Measurements from ENCODE around the gene FHIT. TPM values are rescaled to one million over a fixed set of nuclear protein-coding genes. Genes with fewer than 3 reads are reported as not detected.

FHIT gene
- total and polyA plus RNA-seq, 8 donors: 1.8 to 10.6 (median 7.1) TPM

GRCh38 chr3:60917141-60917540 is 334.1 kb downstream of the FHIT start:
- peaks cover 0 to 8% (median 0%) of the 10 kb centered on the region in 4 donors for H3K9me3 ChIP-seq
- peak; percentile 29 to 31 for DNase-seq
- no peak overlapping the region for H3K27ac ChIP-seq
- no peaks in the 10 kb centered on the region for H3K36me3 ChIP-seq
- intact Hi-C loops (cut with DNase I; ENCODE audit: low total_unique reads): no loop called here
- H3K4me1 ChIP-seq: no peaks in the 10 kb centered on the region
- H3K4me3 ChIP-seq: no peak overlapping the region
- 33 to 100% (median 35%) methylated on average over 1 of the region's 1 CpG for WGBS, 5 donors
- H3K27me3 ChIP-seq: no peaks in the 10 kb centered on the region
- TF ChIP-seq POLR2A (IDR thresholded peaks at IDR 0.05) (no peak), CTCF (IDR thresholded peaks at IDR 0.05) (no peak), EP300 (IDR thresholded peaks at IDR 0.05) (no peak), POLR2AphosphoS5 (IDR thresholded peaks at IDR 0.05) (no peak)

GRCh38 chr3:60916546-60916945 is 334.7 kb downstream of the FHIT start:
- no peaks in the 10 kb centered on the region for H3K36me3 ChIP-seq
- intact Hi-C loops (cut with DNase I; ENCODE audit: low total_unique reads): no loop called here
- no peak overlapping the region for H3K27ac ChIP-seq
- no peak for TF ChIP-seq EP300 (IDR thresholded peaks at IDR 0.05)
- TF ChIP-seq POLR2A (IDR thresholded peaks at IDR 0.05): no peak
- no peak for TF ChIP-seq CTCF (IDR thresholded peaks at IDR 0.05)
- TF ChIP-seq POLR2AphosphoS5 (IDR thresholded peaks at IDR 0.05): no peak
- no peak overlapping the region for H3K4me3 ChIP-seq
- peak in 1 of 2 donors; percentile 4 for DNase-seq
- no peaks in the 10 kb centered on the region for H3K27me3 ChIP-seq
- 75 to 91% (median 89%) methylated on average over 4 of the region's 4 CpGs for WGBS, 5 donors
- peaks cover 0 to 8% (median 0%) of the 10 kb centered on the region in 4 donors for H3K9me3 ChIP-seq
- H3K4me1 ChIP-seq: no peaks in the 10 kb centered on the region

GRCh38 chr3:60913474-60913873 is 337.8 kb downstream of the FHIT start:
- DNase-seq: no peak

GRCh38 chr3:60912876-60913275 is 338.4 kb downstream of the FHIT start:
- Histone ChIP-seq H3K27ac (no peak overlapping the region), H3K4me3 (no peak overlapping the region), H3K36me3 (no peaks in the 10 kb centered on the region), H3K27me3 (no peaks in the 10 kb centered on the region), H3K9me3 (peaks cover 0 to 8% (median 0%) of the 10 kb centered on the region in 4 donors), H3K4me1 (no peaks in the 10 kb centered on the region)
- intact Hi-C loops (cut with DNase I; ENCODE audit: low total_unique reads): no loop called here
- TF ChIP-seq CTCF (IDR thresholded peaks at IDR 0.05) (no peak), EP300 (IDR thresholded peaks at IDR 0.05) (no peak)
- DNase-seq: no peak
- 50 to 61% (median 56%) methylated on average over 1 of the region's 1 CpG for WGBS, 5 donors

More at GRCh38 chr3:60913474-60913873, 337.8 kb downstream of the FHIT start:
- Histone ChIP-seq H3K27me3 (no peaks in the 10 kb centered on the region), H3K27ac (no peak overlapping the region), H3K4me3 (no peak overlapping the region), H3K4me1 (no peaks in the 10 kb centered on the region), H3K9me3 (peaks cover 0 to 8% (median 0%) of the 10 kb centered on the region in 4 donors), H3K36me3 (no peaks in the 10 kb centered on the region)
- intact Hi-C loops (cut with DNase I; ENCODE audit: low total_unique reads): no loop called here
- WGBS, 5 donors: 92 to 100% (median 98%) methylated on average over 1 of the region's 1 CpG
- no peak for TF ChIP-seq POLR2A (IDR thresholded peaks at IDR 0.05)
- no peak for TF ChIP-seq EP300 (IDR thresholded peaks at IDR 0.05)
- no peak for TF ChIP-seq POLR2AphosphoS5 (IDR thresholded peaks at IDR 0.05)
- TF ChIP-seq CTCF (IDR thresholded peaks at IDR 0.05): no peak
